Measurements from ENCODE around the gene GRAMD2B. TPM values are rescaled to one million over a fixed set of nuclear protein-coding genes. Genes with fewer than 3 reads are reported as not detected.

Gene GRAMD2B
- total RNA-seq, 2 experiments from 2014 or later = 7.2 to 9.4 TPM

DNA sequence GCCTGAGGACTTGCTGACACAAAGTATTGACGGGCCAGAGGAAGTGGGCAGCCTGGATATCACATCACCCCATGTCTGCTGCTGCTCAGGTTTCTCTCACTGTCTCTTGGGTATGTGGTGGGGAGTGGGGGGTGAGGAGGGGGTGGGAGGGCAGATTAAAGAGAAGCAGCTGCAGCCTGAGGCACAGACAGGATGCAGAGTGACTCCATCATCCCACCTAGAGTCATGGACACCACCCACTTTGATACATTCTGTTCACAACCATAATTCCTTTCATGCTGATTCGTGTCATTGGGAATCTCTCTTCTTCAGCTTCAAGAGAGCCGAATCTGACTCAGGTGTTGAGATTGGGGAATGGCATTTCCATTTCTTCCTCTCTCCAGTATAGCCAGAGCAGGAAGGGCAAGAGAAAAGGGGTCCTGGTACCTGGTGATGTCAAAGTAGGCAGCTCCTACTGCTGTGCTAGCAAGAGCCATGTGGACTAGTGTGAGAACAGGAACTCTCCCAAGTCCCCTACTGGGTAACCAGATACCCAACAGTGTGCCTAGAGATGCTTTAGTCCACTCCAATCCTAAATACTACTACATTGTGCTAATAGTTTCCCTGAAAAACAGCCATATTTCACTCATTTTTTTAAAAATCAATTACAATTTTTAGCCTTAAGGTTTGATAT is 22.4 kb downstream of the GRAMD2B start:
- no peak for ATAC-seq (ENCODE audit: poor library complexity)
- CTCF ChIA-PET = no interaction called here
- H3K9me3 ChIP-seq (ENCODE audit: control insufficient read depth in 1 of 2, insufficient read depth in 1 of 2, low read length in 2 of 2) = no peaks in the 10 kb centered on the region
- intact Hi-C loops (cut with DNase I, micrococcal nuclease) = loop anchor here (2.0 to 5.0 kb wide), 2 partner anchors 19 to 73 kb away; no protein-coding TSS in a partner anchor
- Mint-ChIP-seq H3K27me3 (no peaks in the 10 kb centered on the region), H3K36me3 (ENCODE audit: low read depth) (peaks cover 6% of the 10 kb centered on the region), H3K27ac (peak overlapping the region; percentile 95), H3K4me1 (ENCODE audit: low read depth) (peaks cover 65% of the 10 kb centered on the region), H3K4me3 (no peak overlapping the region), H3K9me3 (no peaks in the 10 kb centered on the region)
- peak in 2 of 14 experiments; percentile 19 to 27 for DNase-seq
- TF ChIP-seq, protein P1, sequence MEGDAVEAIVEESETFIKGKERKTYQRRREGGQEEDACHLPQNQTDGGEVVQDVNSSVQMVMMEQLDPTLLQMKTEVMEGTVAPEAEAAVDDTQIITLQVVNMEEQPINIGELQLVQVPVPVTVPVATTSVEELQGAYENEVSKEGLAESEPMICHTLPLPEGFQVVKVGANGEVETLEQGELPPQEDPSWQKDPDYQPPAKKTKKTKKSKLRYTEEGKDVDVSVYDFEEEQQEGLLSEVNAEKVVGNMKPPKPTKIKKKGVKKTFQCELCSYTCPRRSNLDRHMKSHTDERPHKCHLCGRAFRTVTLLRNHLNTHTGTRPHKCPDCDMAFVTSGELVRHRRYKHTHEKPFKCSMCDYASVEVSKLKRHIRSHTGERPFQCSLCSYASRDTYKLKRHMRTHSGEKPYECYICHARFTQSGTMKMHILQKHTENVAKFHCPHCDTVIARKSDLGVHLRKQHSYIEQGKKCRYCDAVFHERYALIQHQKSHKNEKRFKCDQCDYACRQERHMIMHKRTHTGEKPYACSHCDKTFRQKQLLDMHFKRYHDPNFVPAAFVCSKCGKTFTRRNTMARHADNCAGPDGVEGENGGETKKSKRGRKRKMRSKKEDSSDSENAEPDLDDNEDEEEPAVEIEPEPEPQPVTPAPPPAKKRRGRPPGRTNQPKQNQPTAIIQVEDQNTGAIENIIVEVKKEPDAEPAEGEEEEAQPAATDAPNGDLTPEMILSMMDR (IDR thresholded peaks at IDR 0.05) = no peak
- no peaks in the 10 kb centered on the region for H3K27me3 ChIP-seq (ENCODE audit: control insufficient read depth in 1 of 2, insufficient read depth in 2 of 2, low read length in 2 of 2)
- no peak overlapping the region for H3K4me3 ChIP-seq (ENCODE audit: low read length)
- no peaks in the 10 kb centered on the region for H3K36me3 ChIP-seq (ENCODE audit: insufficient read depth, low read length)
- H3K4me1 ChIP-seq (ENCODE audit: insufficient read depth, low read length) = peaks cover 48% of the 10 kb centered on the region
- POLR2A ChIA-PET = interaction anchor here (1.0 to 2.3 kb wide), 3 partner anchors 13 to 54 kb away, joined by 3 to 15 read pairs (median 3); partner anchors contain the start of gene GRAMD2B
- H3K27ac ChIP-seq (ENCODE audit: low read depth in 1 of 2, low read length in 2 of 2) = peak overlapping the region; percentile 3 to 20

DNA sequence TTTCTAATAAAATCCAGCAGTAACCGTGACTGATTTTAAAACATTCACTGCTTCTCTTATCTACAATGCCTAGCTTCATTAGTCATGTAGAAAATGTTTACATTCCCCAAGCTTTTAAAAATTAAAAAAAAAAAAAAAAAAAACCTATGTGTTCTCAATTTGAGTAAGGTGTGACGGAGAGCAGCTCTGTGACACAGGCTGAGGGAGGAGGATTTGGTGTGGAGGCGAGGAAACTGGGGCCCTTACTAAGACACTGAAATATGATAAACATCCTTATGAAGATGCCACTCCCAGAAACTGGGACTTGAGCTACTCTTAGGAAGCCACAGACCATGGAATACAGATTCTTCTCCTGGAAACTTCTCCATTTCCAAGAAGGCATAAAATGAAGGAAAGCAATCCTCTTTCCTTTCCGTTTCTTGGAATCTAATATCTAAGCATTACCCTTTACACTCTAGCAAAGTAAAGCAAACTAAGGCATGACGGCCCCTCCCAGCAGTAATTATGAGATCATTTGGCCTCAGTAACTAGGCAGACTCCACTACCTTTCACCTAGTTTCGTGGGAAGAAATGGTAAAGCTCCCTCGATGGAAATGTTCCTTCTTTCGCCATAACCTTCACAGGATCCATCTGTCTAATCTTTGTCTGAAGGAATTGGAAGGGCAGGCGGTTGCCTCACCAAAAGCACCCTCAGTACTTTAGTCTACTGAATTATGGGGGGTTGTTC is 23.5 kb downstream of the GRAMD2B start:
- peak overlapping the region in 1 of 2 donors; percentile 38 for H3K27ac ChIP-seq (ENCODE audit: low read depth in 1 of 2, low read length in 2 of 2)
- Mint-ChIP-seq H3K4me1 (ENCODE audit: low read depth) (peaks cover 75% of the 10 kb centered on the region), H3K4me3 (peak overlapping the region; percentile 53), H3K9me3 (no peaks in the 10 kb centered on the region), H3K27me3 (no peaks in the 10 kb centered on the region), H3K36me3 (ENCODE audit: low read depth) (no peaks in the 10 kb centered on the region), H3K27ac (peak overlapping the region; percentile 95)
- peak; percentile 53 for ATAC-seq (ENCODE audit: poor library complexity)
- peak in 6 of 14 experiments; percentile 6 to 53 (median 40) for DNase-seq
- H3K9me3 ChIP-seq (ENCODE audit: control insufficient read depth in 1 of 2, insufficient read depth in 1 of 2, low read length in 2 of 2) = no peaks in the 10 kb centered on the region
- H3K4me3 ChIP-seq (ENCODE audit: low read length) = no peak overlapping the region
- no peaks in the 10 kb centered on the region for H3K27me3 ChIP-seq (ENCODE audit: control insufficient read depth in 1 of 2, insufficient read depth in 2 of 2, low read length in 2 of 2)
- ChIA-PET CTCF (no interaction called here), POLR2A (interaction anchor here (1.0 to 2.3 kb wide), 2 partner anchors 24 to 53 kb away, joined by 3 to 15 read pairs; partner anchors contain the start of gene GRAMD2B)
- intact Hi-C loops (cut with DNase I, micrococcal nuclease) = loop anchor here (2.0 to 5.0 kb wide), 2 partner anchors 20 to 74 kb away; no protein-coding TSS in a partner anchor
- no peaks in the 10 kb centered on the region for H3K36me3 ChIP-seq (ENCODE audit: insufficient read depth, low read length)
- TF ChIP-seq, protein P1 (IDR thresholded peaks at IDR 0.05) = no peak
- H3K4me1 ChIP-seq (ENCODE audit: insufficient read depth, low read length) = peaks cover 58% of the 10 kb centered on the region

DNA sequence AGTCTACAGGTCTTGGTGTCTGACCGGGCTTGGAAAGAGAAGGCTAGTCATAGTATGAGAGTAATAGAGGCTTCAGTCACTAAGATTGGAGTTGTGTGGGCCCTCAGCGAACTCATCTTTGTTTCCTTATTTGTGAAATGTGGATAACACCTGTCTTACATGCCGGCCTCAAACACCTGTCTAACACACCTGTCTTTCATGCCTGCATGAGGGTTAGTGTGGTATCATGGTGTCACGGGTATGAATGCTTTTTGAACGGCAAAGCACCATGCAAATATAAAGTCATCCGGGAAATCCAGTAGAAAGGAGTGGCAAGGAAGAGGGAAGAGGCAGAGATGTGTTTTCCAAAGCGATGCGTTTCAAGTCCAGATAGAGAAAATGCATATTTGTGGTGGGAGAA is 25.5 kb downstream of the GRAMD2B start:
- H3K4me3 Mint-ChIP-seq = peak overlapping the region; percentile 69
- H3K4me1 Mint-ChIP-seq (ENCODE audit: low read depth) = peaks cover 80% of the 10 kb centered on the region
- no peaks in the 10 kb centered on the region for H3K9me3 ChIP-seq (ENCODE audit: control insufficient read depth in 1 of 2, insufficient read depth in 1 of 2, low read length in 2 of 2)
- intact Hi-C loops (cut with DNase I, micrococcal nuclease) = loop anchor here in 1 of 2 experiments (1.0 to 5.0 kb wide), 2 partner anchors 25 to 76 kb away; partner anchors contain the start of gene GRAMD2B
- H3K27ac ChIP-seq (ENCODE audit: low read depth in 1 of 2, low read length in 2 of 2) = peak overlapping the region; percentile 47 to 96
- H3K27me3 Mint-ChIP-seq = no peaks in the 10 kb centered on the region
- H3K27me3 ChIP-seq (ENCODE audit: control insufficient read depth in 1 of 2, insufficient read depth in 2 of 2, low read length in 2 of 2) = no peaks in the 10 kb centered on the region
- no peaks in the 10 kb centered on the region for H3K36me3 ChIP-seq (ENCODE audit: insufficient read depth, low read length)
- H3K4me3 ChIP-seq (ENCODE audit: low read length) = no peak overlapping the region
- TF ChIP-seq, protein P1 (IDR thresholded peaks at IDR 0.05) = no peak
- H3K4me1 ChIP-seq (ENCODE audit: insufficient read depth, low read length) = peaks cover 58% of the 10 kb centered on the region
- peak overlapping the region; percentile 97 for H3K27ac Mint-ChIP-seq
- DNase-seq (no peak), ATAC-seq (ENCODE audit: poor library complexity) (no peak)
- H3K9me3 Mint-ChIP-seq = no peaks in the 10 kb centered on the region
- no peaks in the 10 kb centered on the region for H3K36me3 Mint-ChIP-seq (ENCODE audit: low read depth)
- CTCF ChIA-PET = interaction anchor here (1.0 kb wide), 1 partner anchor 51 kb away, joined by 4 read pairs; no protein-coding TSS in a partner anchor
- POLR2A ChIA-PET = interaction anchor here (1.3 to 5.2 kb wide), 3 partner anchors 19 to 51 kb away, joined by 4 to 72 read pairs (median 11); partner anchors contain the start of gene GRAMD2B

Measured in CD4-positive, alpha-beta T cell (primary cell).